ENCODE measurements around the gene SNAPC1.
A peak's percentile ranks its signal among the peaks of the same experiment; 100 is the strongest.
"Not testable (repeated sequence)": the region's sequence is repeated elsewhere in the genome, so short reads cannot be mapped to it uniquely, and the experiment has no call there.

SNAPC1 gene

DNA sequence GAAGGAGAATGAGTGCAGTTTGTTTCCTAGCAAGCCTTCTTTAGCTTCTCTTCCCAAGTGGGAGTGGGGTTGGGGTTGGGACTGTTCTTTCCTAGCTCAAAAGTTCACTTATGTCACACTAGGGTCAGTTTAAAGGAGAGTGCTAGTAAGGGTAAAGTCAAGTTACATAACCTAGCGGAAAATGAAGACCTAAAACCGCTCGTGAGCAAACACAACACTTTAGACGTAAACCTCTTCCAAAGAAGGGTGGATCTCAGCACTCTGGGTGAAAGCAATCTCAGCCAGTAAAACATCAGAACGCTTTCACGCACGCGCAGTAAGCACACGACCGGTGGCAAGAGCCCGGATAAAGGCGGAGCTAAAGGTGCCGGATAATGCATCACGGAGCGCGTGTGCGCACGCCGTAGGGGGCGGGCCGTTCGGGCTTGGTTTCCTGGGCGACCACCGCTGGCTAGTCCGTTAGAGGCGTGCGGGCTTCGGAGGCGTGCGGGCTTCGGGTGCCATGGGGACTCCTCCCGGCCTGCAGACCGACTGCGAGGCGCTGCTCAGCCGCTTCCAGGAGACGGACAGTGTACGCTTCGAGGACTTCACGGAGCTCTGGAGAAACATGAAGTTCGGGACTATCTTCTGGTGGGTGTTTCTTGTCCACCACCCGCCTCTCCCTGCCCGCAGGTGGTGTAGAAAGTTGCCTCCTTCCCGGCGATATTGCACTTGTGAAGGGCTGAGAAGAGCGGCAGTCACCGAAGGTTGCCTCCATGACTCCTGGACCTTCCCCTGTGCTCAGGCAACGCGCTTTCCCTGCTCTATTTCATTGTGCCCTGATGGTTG, at the start of gene SNAPC1:
Gene SNAPC1, plus strand, starts transcription at position 462 of the 828 bp plus-strand sequence. Its CDS starts 41 bp downstream, at position 503.
- peak; percentile 99 for DNase-seq (ENCODE audit: low spot score)

DNA sequence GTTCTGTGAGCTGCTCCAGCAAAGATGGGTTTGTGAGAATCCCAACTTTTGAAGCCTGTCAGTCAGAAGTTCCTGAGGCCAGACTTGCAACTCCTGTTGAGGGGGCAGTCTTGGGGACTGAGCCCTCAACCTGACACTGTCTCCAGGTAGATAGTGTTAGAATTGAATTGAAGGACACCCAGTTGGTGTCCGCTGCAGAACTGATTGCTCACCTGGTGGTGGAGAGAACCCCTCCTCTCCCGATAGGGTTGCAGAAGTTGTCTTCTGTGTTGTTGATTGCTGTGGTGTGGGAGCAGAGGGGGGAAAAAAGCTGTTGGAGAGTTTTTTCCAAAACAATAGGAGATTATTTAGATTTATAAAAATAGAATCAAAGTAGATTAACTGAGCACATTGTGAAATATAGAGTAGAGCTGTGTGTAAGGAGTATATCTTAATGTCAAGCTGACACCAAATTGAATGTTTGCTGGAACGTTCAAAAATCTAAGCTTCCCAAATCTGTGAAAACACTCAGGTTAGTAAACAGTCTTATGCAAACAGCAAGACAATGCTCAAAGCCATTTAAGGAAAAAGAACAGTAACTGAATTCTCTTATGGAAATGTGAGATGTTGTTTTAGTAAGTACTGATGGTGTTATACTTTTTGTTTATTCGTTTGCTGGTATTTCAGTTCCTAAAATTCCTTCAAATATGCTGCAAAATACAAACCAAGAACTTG, 48.3 kb upstream of the SNAPC1 start:
- DNase-seq (ENCODE audit: low spot score) = no peak

GRCh38 chr14:61716956-61717355, 45.3 kb upstream of the SNAPC1 start:
- DNase-seq (ENCODE audit: low spot score) = no peak

DNA sequence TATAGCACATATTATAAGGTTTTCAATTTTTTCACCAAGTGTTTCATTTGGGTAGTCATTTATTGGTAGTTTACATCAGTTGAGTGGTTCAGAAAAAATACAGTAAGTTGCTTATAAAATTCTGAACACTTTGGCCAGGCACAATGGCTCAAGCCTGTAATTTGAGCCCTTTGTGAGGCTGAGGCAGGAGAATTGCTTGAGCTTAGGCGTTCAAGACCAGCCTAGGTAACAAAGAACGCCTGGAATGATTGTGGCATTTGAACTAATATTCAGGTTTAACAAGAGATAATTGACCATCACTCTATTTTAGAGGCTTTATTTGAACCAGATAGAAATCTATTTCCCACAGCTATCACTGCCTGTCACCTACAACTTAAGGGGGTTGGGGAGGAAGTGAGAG, 44.2 kb upstream of the SNAPC1 start:
- DNase-seq (ENCODE audit: low spot score) = no peak

DNA sequence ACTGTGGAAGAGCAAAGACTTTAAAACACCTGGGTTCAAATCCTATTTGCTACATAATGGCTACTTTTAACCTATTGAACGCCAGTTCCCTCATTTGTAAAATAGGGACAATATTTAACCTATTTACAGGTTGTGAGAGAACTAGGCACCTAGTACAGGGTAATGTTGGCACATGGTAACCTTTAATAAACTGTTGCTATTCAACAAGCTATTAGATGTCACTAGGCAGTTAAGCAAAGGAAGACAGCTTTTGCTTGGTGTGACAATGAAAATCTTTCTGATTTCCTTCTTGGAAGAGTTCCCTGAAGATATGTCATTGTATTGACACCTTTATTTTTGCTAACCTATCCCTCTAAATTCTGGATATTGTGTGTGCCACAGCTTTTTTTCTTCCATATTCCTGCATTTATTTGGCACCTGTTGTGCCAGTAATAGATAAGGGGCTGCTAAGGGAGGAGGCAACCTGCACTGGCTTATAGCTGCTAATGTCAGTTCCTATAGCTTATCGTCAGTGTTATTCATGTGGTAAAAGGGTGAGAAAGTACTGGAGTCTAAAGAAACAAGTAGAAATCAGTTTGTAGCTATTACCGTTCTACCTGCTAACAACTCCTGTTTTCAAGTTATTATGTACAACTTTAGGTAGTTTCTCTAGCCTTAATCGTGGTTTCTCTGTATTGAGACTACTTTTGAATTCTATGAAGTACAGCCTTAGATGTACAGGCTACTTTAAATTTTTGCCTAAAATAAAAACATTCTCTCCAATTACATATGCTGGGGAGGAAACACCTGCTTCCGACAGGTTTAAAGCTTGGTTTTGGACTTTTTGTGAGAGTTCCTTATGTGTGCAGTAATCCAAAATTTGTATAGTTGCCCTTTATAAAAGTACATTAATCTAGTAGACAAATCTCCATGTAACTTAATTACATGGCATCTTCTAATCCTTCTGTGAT, 42.6 kb upstream of the SNAPC1 start:
- DNase-seq (ENCODE audit: low spot score) = no peak

GRCh38 chr14:61720294-61720661, 41.9 kb upstream of the SNAPC1 start:
- DNase-seq (ENCODE audit: low spot score) = no peak

DNA sequence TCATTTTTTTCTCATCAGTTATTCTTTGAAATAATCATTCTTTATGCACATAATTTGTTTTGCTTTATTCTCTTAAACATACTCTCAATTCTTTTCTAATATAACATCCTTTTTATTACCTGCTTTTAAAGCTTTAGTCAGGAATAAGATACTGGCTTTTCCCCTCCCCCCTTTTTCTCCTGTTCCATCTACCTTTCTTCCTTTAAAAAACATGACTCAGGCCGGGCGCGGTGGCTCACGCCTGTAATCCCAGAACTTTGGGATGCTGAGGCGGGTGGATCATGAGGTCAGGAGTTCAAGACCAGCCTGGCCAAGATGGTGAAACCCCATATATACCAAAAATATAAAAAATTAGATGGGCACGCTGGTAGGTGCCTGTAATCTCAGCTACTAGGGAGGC, 41.5 kb upstream of the SNAPC1 start:
- no peak for DNase-seq (ENCODE audit: low spot score)

GRCh38 chr14:61724133-61724532, 38.1 kb upstream of the SNAPC1 start:
- no peak for DNase-seq (ENCODE audit: low spot score)

- no peak for DNase-seq (ENCODE audit: low spot score)
Observed at GRCh38 chr14:61726778-61727658, 35.2 kb upstream of the SNAPC1 start.

- DNase-seq (ENCODE audit: low spot score) = no peak
Observed at GRCh38 chr14:61730756-61731373, 31.4 kb upstream of the SNAPC1 start.

DNA sequence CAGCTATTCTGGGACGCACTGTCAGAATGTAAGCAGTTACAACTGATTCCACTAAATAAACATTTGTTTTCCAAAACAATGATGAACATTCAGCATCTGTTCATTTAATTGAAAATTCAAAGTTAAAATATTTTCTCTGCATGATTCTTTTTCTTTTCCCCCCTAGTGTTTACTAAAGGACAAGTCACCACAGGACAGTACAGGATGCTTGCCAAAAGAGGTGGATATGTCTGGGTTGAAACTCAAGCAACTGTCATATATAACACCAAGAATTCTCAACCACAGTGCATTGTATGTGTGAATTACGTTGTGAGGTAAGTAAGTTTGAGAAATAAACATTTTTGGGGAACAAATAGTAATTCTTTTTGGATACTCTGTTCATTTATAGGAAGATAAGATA, 28.2 kb upstream of the SNAPC1 start:
- no peak for DNase-seq (ENCODE audit: low spot score)

GRCh38 chr14:61736751-61737150, 25.5 kb upstream of the SNAPC1 start:
- DNase-seq (ENCODE audit: low spot score) = no peak

DNA sequence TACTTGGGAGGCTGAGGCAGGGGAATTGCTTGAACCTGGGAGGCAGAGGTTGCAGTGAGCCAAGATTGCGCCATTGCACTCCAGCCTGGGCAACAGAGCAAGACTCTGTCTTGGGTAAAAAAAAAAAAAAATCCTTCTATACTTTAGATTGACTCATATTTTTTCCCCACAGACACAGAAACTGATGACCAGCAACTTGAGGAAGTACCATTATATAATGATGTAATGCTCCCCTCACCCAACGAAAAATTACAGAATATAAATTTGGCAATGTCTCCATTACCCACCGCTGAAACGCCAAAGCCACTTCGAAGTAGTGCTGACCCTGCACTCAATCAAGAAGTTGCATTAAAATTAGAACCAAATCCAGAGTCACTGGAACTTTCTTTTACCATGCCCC, 24.3 kb upstream of the SNAPC1 start:
- DNase-seq (ENCODE audit: low spot score) = no peak

GRCh38 chr14:61739133-61739532, 23.1 kb upstream of the SNAPC1 start:
- DNase-seq (ENCODE audit: low spot score) = no peak

- DNase-seq (ENCODE audit: low spot score) = no peak
Observed at GRCh38 chr14:61742371-61742770, 19.8 kb upstream of the SNAPC1 start.

- DNase-seq (ENCODE audit: low spot score) = no peak
Observed at GRCh38 chr14:61744238-61744637, 18.0 kb upstream of the SNAPC1 start.

DNA sequence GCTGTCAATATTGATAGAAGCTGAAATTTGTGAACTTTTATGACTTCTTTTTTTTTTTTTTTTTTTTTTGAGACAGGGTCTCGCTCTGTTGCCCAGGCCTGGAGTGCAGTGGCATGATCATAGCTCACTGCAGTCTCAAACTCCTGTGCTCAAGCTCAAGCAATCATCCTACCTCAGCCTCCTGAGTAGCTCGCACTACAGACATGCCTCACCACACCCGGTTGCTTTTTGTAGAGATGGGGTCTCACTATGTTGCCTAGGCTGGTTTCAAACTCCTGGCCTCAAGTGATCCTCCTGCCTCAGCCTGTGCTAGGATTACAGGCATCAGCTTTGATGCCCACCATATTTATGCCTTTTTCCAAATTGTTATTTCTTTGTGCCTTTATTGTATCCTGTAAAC, 15.9 kb upstream of the SNAPC1 start:
- not testable (repeated sequence) for DNase-seq (ENCODE audit: low spot score)

DNA sequence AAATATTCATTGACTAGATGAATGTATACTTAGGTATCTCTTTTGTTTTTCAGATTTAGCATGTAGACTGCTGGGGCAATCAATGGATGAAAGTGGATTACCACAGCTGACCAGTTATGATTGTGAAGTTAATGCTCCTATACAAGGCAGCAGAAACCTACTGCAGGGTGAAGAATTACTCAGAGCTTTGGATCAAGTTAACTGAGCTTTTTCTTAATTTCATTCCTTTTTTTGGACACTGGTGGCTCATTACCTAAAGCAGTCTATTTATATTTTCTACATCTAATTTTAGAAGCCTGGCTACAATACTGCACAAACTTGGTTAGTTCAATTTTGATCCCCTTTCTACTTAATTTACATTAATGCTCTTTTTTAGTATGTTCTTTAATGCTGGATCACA, 15.3 kb upstream of the SNAPC1 start:
- no peak for DNase-seq (ENCODE audit: low spot score)

GRCh38 chr14:61747342-61747741, 14.9 kb upstream of the SNAPC1 start:
- DNase-seq (ENCODE audit: low spot score) = no peak

DNA sequence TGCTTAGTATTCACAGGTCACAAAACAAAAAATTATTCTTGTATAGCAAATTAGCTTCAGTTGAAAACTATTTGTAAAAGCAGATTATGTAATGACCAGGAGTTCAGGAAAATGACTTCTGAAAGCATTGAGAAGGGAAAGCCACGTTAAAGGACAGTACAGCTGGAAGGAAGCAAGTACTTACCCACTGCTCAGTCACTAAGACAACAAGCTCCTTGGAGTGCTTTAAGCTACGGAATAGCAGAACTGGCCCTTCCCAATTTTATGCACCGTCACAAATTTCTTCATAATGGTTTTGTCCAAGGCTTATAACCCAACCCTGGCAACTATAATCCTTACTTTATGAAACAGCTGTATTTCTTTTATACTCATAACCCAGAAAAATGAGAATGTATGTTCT, 13.0 kb upstream of the SNAPC1 start:
- DNase-seq (ENCODE audit: low spot score) = no peak

DNA sequence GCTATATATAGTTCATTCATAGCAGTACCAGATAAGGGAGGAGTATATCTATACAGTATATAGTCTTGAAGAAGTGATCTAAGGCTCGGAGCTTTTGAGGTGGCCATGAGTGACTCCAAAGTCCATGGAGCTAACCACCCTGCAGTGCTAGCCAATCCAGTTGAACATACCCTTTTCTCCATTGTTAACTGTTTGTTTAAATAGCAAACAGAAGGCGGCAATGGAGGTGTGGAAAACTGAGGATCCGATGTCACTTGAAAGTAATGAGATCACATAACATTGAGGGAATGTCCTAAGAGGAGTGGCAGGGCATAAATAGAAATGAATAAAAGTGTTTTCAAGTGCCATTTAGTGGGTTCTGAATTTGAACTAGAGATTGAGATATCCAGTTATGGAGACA, 12.4 kb upstream of the SNAPC1 start:
- DNase-seq (ENCODE audit: low spot score) = no peak

Data from AG20443 (cell line).